Gastrocnemius medialis (tissue), 4 donors: Measurements from ENCODE around the gene TBX15.

Experiments used
- CTCF ChIP-seq, 5 experiments: fragments of 450-650 bp in 3 of 5; fragments of 200-600 bp in 2 of 5; sonication (generic) in 2 of 5; IDR thresholded peaks in 4 of 5; conservative IDR thresholded peaks in 1 of 5; 1 replicate in 4 of 5; 2 replicates in 1 of 5; pipeline ENCODE4 v1.5.1; 2016 to 2019; ENCODE audit warnings: antibody characterized with exemption in 5 of 5, mild to moderate bottlenecking in 3 of 5, moderate library complexity in 3 of 5
- POLR2A ChIP-seq, 2 donors: fragments of 450-650 bp; IDR thresholded peaks; one replicate each; pipeline ENCODE4 v1.6.1; 2017; ENCODE audit warnings: antibody characterized with exemption in 2 of 2, mild to moderate bottlenecking in 2 of 2, moderate library complexity in 2 of 2

- TF ChIP-seq CTCF (IDR thresholded peaks at IDR 0.05 in 4 of 5, conservative IDR thresholded peaks at IDR 0.05 in 1 of 5) (no peak), POLR2A (IDR thresholded peaks at IDR 0.05) (no peak)
Measured at GRCh38 chr1:118866330-118866729, 121.8 kb downstream of the TBX15 start.
